Fibroblast of lung (primary cell): ENCODE results near the gene ZNF625. TPM values are rescaled to one million over a fixed set of nuclear protein-coding genes. Genes with fewer than 3 reads are reported as not detected.
A peak's percentile ranks its signal among the peaks of the same experiment; 100 is the strongest.

ENCODE experiments used
- DNase-seq, 2 donors: peaks; one replicate each; pipeline versions ENCODE4 v3.0.0 to v3.0.0-alpha.2; 2010; ENCODE audit warnings: low read depth in 2 of 2
- H2AFZ ChIP-seq: 2 replicates; pipeline ENCODE4 v1.5.1; 2012; ENCODE audit warnings: low read length, control low read depth, inconsistent platforms
- H3K27ac ChIP-seq: 2 replicates; pipeline ENCODE4 v1.5.1; 2011; ENCODE audit warnings: low read length, control low read depth; ENCODE audit not compliant: insufficient read depth
- H3K27me3 ChIP-seq: 2 replicates; pipeline ENCODE4 v1.5.1; 2011; ENCODE audit warnings: mild to moderate bottlenecking, low read length; ENCODE audit not compliant: control insufficient read depth, insufficient read depth
- H3K36me3 ChIP-seq: 2 replicates; pipeline ENCODE4 v1.5.1; 2011; ENCODE audit warnings: low read length; ENCODE audit not compliant: control insufficient read depth, insufficient read depth
- H3K4me1 ChIP-seq: 2 replicates; pipeline ENCODE4 v1.5.1; 2011; ENCODE audit warnings: low read length; ENCODE audit not compliant: control insufficient read depth, insufficient read depth; ENCODE audit errors: extremely low read depth
- H3K4me2 ChIP-seq: 2 replicates; pipeline ENCODE4 v1.5.1; 2011; ENCODE audit warnings: low read length, control low read depth; ENCODE audit not compliant: insufficient read depth; ENCODE audit errors: extremely low read depth
- H3K4me3 ChIP-seq, 4 experiments: fragments of 200-600 bp in 1 of 4; sonication (generic) in 1 of 4; replicated peaks in 1 of 4; 2 replicates each; pipeline ENCODE4 v1.5.1; 2011 to 2016; ENCODE audit warnings: low read length in 4 of 4, low read depth in 3 of 4, mild to moderate bottlenecking in 3 of 4, control low read depth in 2 of 4, inconsistent platforms in 1 of 4, mixed read lengths in 1 of 4; ENCODE audit not compliant: insufficient read depth in 1 of 4; ENCODE audit errors: control extremely low read depth in 1 of 4
- H3K79me2 ChIP-seq: 2 replicates; pipeline ENCODE4 v1.5.1; 2012; ENCODE audit warnings: mild to moderate bottlenecking, low read length, inconsistent platforms; ENCODE audit not compliant: control insufficient read depth, insufficient read depth
- H3K9ac ChIP-seq: 2 replicates; pipeline ENCODE4 v1.5.1; 2011; ENCODE audit warnings: mild to moderate bottlenecking, low read length, control low read depth; ENCODE audit not compliant: insufficient read depth
- H3K9me3 ChIP-seq: 2 replicates; pipeline ENCODE4 v1.5.1; 2012; ENCODE audit warnings: low read depth, low read length; ENCODE audit not compliant: control insufficient read depth, insufficient read depth
- H4K20me1 ChIP-seq: 2 replicates; pipeline ENCODE4 v1.5.1; 2011; ENCODE audit warnings: low read length; ENCODE audit not compliant: control insufficient read depth, insufficient read depth; ENCODE audit errors: extremely low read depth
- EZH2 ChIP-seq: IDR thresholded peaks from 2 replicates; pipeline ENCODE4 v1.5.1; 2012; ENCODE audit warnings: low read length, control low read depth, mild to moderate bottlenecking; ENCODE audit errors: missing control alignments
- polyA plus RNA-seq, 2 donors: library from polyadenylated mRNA; depleted of rRNA in 1 of 2; stranded (reverse) in 1 of 2; unstranded in 1 of 2; fragments of >200 nt; gene quantifications; 2 replicates each; pipeline ENCODE4 v1.2.1, GENCODE V29; 2011 to 2012; ENCODE audit warnings: missing spikeins in 1 of 2
- total RNA-seq: library from RNA; depleted of rRNA; stranded (reverse); fragments of >200 nt; gene quantifications from 2 replicates; pipeline ENCODE4 v1.2.1, GENCODE V29; 2014
- TF ChIP-seq, protein P1 (sequence below), 2 donors: IDR thresholded peaks in 1 of 2; conservative IDR thresholded peaks in 1 of 2; 1 replicate in 1 of 2; 2 replicates in 1 of 2; pipeline ENCODE4 v1.5.1; 2011 to 2012; ENCODE audit warnings: low read length in 2 of 2, control low read depth in 1 of 2, inconsistent platforms in 1 of 2, low read depth in 1 of 2, mild to moderate bottlenecking in 1 of 2

ZNF625 gene
- total and polyA plus RNA-seq, 2 donors (not counting 1 experiment from before 2014, with no cell fraction given), result 3.7 to 15.0 TPM

DNA sequence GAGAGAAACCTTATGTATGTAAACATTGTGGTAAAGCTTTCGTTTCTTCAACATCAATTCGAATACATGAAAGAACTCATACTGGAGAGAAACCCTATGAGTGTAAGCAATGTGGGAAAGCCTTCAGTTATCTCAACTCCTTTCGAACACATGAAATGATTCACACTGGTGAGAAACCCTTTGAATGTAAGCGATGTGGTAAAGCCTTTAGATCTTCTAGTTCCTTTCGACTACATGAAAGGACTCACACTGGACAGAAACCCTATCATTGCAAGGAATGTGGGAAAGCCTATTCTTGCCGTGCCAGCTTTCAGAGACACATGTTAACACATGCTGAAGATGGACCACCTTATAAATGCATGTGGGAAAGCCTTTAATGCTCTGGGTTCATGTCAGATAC lies 31.1 kb upstream of the ZNF625 start:
- H3K9me3 ChIP-seq, result peaks cover 7% of the 10 kb centered on the region

DNA sequence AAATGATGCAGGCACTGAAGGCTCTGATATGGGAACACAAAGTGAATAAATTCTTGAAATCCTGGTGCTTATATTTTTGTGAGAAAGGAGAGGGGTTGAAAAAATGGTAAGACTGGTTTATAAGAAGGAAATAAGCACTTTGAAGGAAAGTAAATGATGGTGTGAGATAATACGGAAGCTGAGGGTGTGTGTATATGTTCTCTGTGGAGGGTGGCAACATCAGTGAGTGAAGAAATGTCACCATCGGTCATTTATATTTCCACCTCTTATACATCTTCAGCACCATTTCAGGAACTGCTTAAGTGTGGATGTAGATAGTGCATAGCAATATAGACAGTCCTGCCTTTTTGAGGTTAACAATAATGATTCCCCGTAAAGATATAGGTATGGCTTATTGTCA lies 23.8 kb upstream of the ZNF625 start:
- no peaks in the 10 kb centered on the region for H3K27me3 ChIP-seq
- no peak overlapping the region for H2AFZ ChIP-seq
- TF ChIP-seq, protein P1, sequence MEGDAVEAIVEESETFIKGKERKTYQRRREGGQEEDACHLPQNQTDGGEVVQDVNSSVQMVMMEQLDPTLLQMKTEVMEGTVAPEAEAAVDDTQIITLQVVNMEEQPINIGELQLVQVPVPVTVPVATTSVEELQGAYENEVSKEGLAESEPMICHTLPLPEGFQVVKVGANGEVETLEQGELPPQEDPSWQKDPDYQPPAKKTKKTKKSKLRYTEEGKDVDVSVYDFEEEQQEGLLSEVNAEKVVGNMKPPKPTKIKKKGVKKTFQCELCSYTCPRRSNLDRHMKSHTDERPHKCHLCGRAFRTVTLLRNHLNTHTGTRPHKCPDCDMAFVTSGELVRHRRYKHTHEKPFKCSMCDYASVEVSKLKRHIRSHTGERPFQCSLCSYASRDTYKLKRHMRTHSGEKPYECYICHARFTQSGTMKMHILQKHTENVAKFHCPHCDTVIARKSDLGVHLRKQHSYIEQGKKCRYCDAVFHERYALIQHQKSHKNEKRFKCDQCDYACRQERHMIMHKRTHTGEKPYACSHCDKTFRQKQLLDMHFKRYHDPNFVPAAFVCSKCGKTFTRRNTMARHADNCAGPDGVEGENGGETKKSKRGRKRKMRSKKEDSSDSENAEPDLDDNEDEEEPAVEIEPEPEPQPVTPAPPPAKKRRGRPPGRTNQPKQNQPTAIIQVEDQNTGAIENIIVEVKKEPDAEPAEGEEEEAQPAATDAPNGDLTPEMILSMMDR (conservative IDR thresholded peaks at IDR 0.05 in 1 of 2, IDR thresholded peaks at IDR 0.05 in 1 of 2; ENCODE audit: low read depth in 1 of 2, low read length in 2 of 2), result no peak
- TF ChIP-seq EZH2, result no peak
- no peak overlapping the region for H3K4me2 ChIP-seq
- H3K4me3 ChIP-seq, result no peak overlapping the region
- H3K79me2 ChIP-seq, result no peaks in the 10 kb centered on the region
- no peaks in the 10 kb centered on the region for H3K4me1 ChIP-seq
- no peaks in the 10 kb centered on the region for H3K9me3 ChIP-seq
- DNase-seq, result no peak
- H3K27ac ChIP-seq, result no peak overlapping the region
- no peaks in the 10 kb centered on the region for H3K36me3 ChIP-seq
- H3K9ac ChIP-seq, result no peak overlapping the region
- no peaks in the 10 kb centered on the region for H4K20me1 ChIP-seq

More for the DNA sequence above, 31.1 kb upstream of the ZNF625 start:
- Histone ChIP-seq H3K4me3 (no peak overlapping the region), H3K9ac (no peak overlapping the region), H4K20me1 (no peaks in the 10 kb centered on the region), H2AFZ (no peak overlapping the region), H3K4me1 (no peaks in the 10 kb centered on the region), H3K4me2 (no peak overlapping the region), H3K27ac (no peak overlapping the region), H3K36me3 (peaks cover 2% of the 10 kb centered on the region), H3K27me3 (no peaks in the 10 kb centered on the region), H3K79me2 (no peaks in the 10 kb centered on the region)
- peak in 1 of 2 donors; percentile 14 for DNase-seq
- TF ChIP-seq, protein P1 (conservative IDR thresholded peaks at IDR 0.05 in 1 of 2, IDR thresholded peaks at IDR 0.05 in 1 of 2; ENCODE audit: low read depth in 1 of 2, low read length in 2 of 2), result no peak
- TF ChIP-seq EZH2, result no peak

DNA sequence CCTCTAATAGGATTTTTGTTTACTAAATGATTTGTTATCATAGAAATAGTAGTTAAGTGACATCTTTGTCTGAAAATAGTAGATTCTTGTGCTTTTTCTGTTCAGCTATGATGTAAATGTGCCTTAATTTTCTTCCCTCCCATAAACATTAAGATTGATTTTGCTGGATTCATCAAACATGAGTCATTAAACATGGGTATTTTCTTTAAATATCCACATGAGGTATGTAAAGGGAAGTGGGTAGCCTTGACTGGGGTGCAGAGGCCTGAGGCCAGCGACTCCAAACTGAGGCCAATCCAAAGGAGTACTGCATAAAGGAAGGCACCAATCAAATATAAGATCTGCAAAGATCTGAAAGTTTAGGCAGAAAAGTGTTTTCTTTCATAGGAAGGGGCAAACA lies 10.1 kb upstream of the ZNF625 start:
- H3K4me3 ChIP-seq, result no peak overlapping the region
- peaks cover 21% of the 10 kb centered on the region for H3K79me2 ChIP-seq
- H3K9me3 ChIP-seq, result no peaks in the 10 kb centered on the region
- no peak overlapping the region for H3K9ac ChIP-seq
- TF ChIP-seq, protein P1 (conservative IDR thresholded peaks at IDR 0.05 in 1 of 2, IDR thresholded peaks at IDR 0.05 in 1 of 2; ENCODE audit: low read depth in 1 of 2, low read length in 2 of 2), result no peak
- TF ChIP-seq EZH2, result no peak
- H2AFZ ChIP-seq, result no peak overlapping the region
- H4K20me1 ChIP-seq, result no peaks in the 10 kb centered on the region
- no peak overlapping the region for H3K4me2 ChIP-seq
- DNase-seq, result peak; percentile 32 to 50
- no peaks in the 10 kb centered on the region for H3K27me3 ChIP-seq
- H3K36me3 ChIP-seq, result no peaks in the 10 kb centered on the region
- no peaks in the 10 kb centered on the region for H3K4me1 ChIP-seq
- no peak overlapping the region for H3K27ac ChIP-seq
